NCI-H748 treated with DMSO at 0.1 percent for 48 hours (cell line): ENCODE data around the gene RAB6C.
"Not testable (repeated sequence)": the region's sequence is repeated elsewhere in the genome, so short reads cannot be mapped to it uniquely, and the experiment has no call there.

Source experiments
- DNase-seq: peaks from one replicate; lab custom pipeline; 2025; lab: John Stamatoyannopoulos, UW

The RAB6C gene

GRCh38 chr2:129996657-129997237, 17.3 kb downstream of the RAB6C start:
- not testable (repeated sequence) for DNase-seq

- DNase-seq, result not testable (repeated sequence)
These were observed 19.3 kb downstream of the RAB6C start for GRCh38 chr2:129998771-129999170.

- not testable (repeated sequence) for DNase-seq
These were observed 26.4 kb downstream of the RAB6C start for GRCh38 chr2:130005862-130006261.

GRCh38 chr2:130016701-130017100, 37.2 kb downstream of the RAB6C start:
- not testable (repeated sequence) for DNase-seq

GRCh38 chr2:130019402-130019801, 39.9 kb downstream of the RAB6C start:
- DNase-seq, result no peak

- not testable (repeated sequence) for DNase-seq
These were observed 40.6 kb downstream of the RAB6C start for GRCh38 chr2:130020069-130020468.

- not testable (repeated sequence) for DNase-seq
These were observed 46.5 kb downstream of the RAB6C start for GRCh38 chr2:130025931-130026330.
